GM19463 (cell line): ENCODE results near the gene KIF25.
"Not testable (repeated sequence)": the region's sequence is repeated elsewhere in the genome, so short reads cannot be mapped to it uniquely, and the experiment has no call there.

Source experiments
- ATAC-seq: cut with Tn5 transposase; IDR thresholded peaks from one replicate; pipeline ENCODE4 v1.9.1; 2021; ENCODE audit warnings: mild to moderate bottlenecking, moderate library complexity; ENCODE audit not compliant: unreplicated experiment

The KIF25 gene

DNA sequence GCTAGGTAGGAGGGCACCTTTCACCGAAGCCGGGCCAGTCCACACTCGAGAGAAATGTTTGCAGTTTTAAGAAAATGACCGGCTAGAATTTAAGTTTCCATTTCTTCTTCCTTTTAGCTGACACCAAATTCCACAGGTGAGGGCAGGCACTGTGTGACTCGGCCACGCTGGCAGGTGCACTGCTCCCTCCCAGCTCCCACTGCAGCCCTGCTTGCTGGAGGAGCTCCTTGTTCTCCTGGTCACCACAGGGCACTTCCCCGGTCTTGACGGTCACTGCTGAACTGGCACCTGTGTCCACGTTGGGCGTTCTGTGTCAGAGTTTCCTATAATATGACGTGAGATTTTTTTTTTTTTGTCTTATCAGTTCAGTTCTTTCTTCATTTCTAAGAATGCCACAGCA, 3.6 kb upstream of the KIF25 start:
- ATAC-seq, result no peak

DNA sequence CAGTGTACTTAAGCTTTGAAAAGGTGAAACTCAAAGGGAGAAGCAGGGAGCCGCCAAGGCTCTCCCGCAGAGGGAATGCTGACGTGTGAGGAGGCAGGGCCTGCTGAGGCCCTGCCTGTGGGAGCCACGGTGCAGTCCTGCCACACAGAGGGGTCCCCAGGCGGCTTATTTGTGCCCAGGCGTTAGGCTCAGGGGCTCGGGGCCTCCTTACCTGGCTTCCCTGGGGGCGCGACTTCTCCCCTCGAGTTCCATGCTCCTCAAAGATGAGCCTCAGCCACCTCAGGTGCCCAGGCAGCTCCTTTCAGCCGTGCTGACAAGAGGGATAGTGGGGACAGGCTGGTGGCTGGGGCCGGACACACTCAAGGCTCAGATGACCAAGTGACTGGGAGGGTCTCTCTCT, 2.2 kb upstream of the KIF25 start:
- no peak for ATAC-seq

DNA sequence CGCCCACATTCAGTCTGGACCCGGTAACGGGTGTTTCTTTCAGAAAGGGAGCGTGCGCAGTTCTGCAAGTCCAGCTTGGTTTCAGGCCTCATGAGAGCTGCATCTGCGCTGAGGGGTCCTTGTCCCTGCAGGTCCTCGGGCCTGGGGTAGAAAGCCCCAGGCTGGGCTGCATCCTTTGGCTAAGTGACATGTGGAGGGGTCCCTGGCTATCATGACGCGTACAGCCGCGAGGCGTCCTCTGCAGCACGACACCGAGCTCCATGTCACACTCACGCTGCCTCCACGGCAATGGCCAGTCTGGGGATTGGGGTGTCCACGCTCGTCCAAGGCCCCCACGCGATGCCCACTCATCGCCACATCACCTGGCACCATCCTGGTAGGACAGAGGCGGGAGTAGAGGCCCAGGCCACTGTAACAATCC, 1.7 kb upstream of the KIF25 start:
- no peak for ATAC-seq

DNA sequence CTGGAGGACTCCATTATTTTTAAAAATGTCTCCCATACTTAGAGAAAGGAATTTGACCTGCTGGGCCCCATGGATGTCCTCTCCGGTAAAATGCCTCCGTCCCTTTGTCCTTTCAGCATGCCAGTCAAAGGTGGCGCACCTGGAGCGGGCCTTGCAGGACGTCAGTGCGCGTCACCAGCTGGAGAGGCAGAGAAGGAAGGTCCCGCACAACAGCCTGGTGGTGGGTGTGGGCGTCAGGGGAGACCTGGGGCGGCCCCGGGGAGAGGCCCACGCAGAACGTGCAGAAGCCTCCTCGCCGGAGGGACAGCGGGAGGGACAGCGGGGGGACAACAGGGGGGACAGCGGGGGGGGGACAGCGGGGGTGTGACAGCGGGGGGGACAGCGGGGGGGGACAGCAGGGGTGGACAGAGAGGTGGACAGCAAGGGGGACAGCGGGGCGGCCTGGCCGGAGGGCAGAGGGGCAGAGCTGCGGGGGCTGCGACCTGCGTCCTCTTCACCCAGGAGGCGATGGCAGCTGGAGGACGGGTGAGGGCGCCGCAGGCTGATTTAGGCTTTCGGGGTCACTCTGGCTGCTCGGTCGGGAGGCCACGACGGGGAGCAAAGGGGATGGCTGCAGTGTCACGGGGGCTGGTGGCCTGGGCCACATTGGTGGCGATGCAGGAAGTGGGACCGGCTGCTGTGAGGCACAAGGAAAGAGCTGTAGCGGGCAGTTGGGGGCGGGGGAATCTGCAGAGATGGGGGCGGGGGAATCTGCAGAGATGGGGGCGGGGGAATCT, 859 bp upstream of the KIF25 start:
- no peak for ATAC-seq

DNA sequence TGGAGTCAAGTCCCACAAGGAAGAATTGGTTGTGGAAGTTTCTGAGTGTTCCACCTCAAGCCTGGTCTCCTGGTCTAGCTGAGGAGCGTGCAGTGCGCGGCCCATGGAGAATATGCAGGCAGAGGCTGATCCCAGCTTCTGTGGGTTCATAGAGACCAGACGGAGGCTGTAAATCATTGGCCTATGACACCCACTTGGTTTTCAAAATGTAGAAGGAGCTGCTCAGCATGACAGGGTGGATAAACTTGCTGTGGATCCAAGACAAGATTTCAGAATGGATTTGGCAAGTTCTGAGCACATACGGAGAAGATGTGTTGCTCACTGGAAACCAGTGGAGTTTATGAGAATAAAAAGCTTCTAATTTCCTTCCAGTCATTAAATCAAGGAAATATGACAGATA, 744 bp downstream of the KIF25 start:
- ATAC-seq, result no peak

DNA sequence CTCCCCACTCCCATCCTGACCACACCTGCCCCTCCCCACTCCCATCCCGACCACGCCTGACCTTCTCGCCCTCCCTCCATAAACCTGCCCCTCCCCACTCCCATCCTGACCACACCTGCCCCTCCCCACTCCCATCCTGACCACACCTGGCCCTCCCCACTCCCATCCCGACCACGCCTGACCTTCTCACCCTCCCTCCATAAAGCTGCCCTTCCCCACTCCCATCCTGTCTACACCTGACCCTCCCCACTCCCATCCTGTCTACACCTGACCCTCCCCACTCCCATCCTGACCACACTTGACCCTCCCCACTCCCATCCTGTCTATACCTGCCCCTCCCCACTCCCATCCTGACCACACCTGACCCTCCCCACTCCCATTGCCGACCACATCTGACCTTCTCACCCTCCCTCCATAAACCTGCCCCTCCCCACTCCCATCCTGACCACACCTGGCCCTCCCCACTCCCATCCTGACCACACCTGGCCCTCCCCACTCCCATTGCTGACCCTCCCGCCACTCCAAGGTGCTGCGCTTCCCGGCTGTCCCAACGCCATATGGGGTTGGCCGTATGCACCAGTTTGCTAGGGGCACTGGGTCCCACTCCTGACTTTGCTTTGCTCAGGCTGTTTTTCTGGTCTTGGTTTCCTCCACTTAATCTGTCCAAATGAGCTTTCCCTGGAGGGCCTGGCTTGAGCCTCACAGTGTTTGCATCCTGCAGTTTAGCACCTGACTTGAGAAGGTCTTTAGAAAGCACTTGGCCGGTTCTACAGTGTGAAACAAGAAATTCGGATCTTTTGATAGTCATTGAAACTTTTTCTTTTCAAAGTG, 2.9 kb downstream of the KIF25 start:
- ATAC-seq, result no peak

DNA sequence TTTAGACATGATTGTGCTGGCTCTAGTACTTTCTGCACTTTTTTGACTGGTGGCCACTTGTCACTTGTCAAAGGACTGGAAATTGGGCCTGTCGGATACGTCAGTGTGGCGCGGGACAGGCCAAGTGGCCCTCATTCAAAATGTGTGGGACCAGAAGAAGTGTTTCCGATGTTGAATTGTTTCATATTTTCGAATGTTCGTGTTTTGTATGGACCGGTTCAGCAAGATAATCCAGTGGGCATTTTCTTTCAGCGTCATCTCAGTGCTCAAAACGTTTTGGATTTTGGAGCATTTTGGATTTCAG, 3.5 kb downstream of the KIF25 start:
- no peak for ATAC-seq

DNA sequence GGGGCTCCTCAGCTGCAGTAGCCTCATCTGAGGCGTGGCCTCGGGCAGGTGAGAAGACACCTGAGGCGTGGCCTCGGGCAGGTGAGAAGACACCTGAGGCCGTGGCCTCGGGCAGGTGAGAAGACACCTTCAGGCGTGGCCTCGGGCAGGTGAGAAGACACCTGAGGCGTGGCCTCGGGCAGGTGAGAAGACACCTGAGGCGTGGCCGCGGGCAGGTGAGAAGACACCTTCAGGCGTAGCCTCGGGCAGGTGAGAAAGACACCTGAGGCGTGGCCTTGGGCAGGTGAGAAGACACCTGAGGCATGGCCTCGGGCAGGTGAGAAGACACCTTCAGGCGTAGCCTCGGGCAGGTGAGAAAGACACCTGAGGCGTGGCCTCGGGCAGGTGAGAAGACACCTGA, 4.0 kb downstream of the KIF25 start:
- ATAC-seq, result not testable (repeated sequence)

DNA sequence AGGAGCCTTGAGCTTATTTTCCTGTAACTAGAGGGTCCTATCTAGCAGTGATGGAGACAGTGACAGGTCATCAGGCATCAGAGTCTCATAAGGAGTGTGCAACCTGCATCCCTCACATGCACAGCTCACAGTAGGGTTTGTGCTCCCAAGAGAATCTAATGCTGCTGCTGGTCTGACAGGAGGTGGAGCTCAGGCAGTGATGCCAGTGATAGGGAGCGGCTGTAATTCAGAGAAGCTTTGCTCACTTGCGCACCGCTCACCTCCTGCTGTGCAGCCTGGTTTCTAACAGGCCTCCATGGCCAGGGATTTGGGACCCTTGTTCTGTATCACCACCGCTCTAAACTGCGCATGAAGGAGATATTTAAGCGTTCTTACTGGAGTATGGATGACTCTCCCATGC, 5.3 kb downstream of the KIF25 start:
- ATAC-seq, result no peak

DNA sequence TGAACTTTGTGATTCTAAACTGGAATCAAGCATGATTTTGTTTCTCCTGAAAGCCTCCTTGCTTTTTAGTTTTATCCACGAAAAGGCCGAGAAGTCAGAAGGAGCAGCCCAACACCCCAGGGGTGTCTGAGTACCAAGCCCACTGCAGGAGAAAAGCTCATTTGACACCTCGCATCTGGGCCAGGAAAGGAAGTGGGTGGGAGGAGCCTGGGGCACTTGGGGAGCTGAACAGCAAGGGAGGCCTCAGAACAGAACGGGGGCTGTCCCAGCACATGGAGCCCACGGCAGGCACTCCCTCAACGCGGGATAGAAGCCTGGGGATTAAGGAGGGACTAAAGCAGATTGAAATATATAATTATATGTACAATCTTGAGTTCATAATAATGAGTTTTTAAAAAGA, 6.6 kb downstream of the KIF25 start:
- no peak for ATAC-seq

DNA sequence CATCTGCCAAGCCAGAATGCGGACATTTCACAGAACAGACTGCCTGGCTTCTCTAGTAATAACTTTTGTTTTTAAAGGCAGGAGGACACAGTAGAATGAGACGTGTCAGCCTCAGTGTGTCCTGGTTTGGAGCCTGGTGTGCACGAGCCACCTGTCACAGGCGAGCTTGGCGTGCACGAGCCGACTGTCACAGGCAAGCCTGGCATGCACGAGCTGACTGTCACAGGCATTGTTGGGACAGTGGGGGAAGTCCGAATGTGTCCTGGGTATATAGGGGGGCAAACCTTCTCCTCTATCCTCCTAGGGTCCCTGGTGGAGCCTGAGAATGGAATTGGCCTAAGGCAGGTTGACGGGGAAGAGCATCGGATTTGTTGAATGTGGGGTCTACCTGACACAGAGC, 7.5 kb downstream of the KIF25 start:
- no peak for ATAC-seq

DNA sequence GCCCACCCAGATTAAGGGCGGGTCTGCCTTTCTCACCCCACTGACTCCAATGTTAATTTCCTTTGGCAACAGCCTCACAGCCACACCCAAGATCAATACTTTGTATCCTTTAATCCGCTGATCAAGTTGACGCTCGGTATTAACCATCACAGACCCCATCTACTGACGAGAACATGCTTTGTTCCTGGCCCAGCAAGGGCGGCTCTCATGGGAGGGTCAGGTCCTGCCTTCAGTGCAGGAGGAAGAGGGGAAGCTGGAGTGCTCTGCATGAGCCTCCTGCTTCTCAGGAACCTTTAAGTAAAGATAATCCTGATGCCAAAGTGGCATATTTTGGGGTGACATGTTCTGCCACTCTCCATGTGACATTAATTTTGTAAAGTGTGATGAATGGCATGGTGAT, 8.3 kb downstream of the KIF25 start:
- ATAC-seq, result no peak

DNA sequence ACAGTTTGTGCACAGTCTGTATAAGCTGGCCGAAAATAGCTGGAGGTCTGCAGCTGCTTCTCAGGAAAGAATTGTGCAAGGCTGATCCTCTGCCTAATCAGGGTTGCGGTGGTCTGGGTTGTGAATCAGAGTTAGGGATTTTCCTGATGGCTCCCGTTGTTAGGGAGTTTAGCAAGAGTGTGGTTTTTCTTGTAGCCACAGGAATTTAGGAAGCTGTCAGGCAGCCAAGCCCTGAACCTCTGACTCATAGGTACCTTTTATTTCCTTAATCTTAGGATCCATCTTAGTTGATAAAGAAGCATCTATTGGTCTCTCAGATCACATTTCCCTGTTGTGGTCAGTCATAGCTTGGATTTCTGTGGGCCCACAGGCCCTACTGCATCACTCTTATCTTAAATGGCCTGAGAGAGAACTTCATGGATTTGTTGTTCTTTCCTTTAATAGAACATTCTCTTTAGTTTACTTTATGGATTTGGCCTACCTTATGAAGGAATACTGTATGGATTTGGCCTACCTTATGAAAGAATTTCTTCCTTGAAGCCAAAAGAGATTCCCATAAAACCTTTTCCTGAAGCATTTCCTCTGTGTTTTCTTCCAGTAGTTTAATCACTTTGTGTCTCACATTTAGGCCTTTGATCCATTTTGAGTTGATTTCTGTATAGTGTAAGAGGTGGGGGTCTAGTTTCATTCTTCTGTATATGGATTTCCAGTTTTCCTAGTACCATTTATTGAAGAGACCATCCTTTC, 10.3 kb downstream of the KIF25 start:
- ATAC-seq, result no peak

DNA sequence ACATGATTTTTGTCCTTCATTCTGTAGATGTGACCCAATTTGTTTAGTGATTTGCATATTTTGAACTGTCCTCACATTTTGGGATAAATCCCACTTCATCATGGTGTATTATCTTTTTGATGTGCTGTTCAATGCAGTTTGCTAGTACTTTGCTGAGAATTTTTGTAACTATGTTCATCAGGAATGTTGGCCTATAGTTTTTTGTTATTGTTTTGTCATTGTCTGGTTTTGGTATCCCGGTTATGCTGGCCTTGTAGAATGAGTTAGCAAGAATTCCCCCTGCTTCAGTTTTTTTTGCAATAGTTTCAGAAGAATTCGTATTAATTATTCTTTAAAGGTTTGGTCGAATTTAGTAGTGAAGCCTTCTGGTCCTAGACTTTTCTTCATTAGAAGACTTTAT, 11.9 kb downstream of the KIF25 start:
- no peak for ATAC-seq

DNA sequence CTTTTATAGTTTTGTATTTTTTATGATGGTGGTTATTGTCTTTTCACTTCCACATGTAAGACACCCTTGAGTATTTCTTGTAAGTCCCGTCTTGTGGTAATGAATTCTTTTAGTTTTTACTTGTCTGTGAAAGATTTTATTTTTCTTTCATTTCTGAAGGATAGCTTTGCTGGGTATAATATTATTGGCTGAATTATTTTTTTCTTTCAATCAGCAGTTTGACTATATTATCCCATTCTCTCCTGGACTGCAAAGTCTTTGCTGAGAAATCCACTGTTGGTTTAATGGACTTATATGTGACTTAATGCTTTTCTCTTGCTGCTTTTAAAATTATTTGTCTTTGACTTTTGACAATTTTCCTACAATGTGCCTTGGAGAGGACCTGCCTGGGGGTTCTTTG, 13.8 kb downstream of the KIF25 start:
- ATAC-seq, result no peak

DNA sequence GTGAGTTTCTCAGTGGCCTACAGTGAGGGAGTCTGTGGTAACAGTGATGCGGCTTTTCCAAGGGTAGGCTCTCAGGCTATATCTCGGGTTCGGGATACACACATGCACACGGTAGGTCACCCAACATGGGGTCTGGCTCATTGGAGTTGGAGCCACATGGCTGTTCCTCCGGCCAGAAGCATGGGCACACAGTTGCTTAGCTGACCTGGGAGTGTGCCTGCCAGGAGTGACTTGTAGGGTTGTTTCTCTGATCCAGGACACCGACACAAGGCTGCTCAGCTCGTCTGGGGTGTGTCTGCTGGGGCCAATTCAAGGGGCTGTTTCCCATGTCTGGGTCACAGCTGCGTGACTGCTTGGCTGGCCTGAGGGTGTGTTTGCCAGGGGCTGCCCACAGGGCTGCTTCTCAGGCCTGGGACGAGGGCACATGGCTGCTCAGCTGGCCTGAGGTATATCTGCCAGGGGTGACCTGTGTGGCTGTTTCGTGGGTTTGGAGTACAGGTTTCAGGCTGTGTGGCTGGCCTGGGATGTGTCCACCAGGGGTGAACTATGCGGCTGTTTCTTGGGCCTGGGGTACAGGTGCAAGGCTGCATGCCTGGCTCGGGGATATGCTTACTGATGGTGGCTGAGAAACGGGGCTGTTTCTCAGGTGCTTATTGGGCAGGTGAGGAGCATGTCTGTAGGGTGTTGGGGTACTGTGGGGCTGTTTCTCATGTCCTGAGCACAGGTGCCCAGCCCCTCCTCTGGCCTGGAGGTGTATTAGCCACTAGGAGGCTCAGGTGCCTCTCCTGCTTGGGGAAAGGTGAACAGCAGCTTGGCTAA, 15.2 kb downstream of the KIF25 start:
- no peak for ATAC-seq

DNA sequence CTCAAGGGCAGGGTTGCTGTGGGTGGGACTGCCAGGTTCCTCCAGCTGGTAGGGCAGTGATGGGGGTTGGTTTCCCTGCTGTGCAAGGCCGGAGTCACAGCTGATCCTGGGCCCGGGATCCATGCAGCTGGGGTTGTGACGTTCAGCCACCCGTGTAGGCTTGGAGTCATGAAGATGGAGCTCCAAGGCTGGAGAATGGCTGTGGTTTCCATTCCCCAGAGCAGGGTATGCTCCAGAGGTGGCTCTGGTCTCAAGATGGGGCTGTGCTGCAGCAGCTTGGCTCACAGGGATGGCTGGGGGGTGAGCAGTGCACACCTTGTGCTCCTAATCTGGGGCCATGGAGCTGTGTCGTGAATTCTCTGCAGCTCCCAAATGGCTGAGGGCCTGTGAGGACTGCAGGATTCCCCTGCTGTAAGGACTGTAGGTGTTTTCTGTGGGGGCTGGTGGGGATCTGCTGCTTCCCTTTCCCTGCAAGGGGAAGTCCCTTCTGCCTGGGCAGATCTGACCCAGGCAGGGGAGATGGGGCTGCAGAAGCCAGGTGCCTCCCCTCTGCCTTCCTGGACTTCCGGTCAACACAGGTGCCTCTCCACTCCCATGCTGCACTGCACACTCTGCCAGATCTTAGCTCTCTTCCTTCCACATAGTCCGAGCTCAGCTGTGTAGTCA, 15.9 kb downstream of the KIF25 start:
- ATAC-seq, result no peak

DNA sequence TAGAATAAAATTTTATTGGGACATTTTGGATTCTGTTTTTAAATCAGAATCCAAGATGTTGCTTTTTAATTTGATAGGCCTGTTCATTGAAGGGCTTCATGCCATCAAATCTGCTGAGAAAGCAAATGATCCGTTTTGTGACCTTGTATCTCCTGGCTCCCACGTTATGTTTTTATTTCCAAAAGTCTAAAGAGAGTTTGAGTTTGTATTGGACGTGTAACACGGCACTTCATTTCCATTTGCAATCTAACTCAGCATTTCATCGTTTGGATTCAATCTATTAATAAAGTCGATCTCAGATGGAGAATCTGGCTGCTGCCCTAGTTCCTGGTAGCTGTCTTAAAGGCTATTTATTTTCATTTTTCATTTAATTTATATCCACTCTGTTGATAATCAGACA, 17.0 kb downstream of the KIF25 start:
- no peak for ATAC-seq

DNA sequence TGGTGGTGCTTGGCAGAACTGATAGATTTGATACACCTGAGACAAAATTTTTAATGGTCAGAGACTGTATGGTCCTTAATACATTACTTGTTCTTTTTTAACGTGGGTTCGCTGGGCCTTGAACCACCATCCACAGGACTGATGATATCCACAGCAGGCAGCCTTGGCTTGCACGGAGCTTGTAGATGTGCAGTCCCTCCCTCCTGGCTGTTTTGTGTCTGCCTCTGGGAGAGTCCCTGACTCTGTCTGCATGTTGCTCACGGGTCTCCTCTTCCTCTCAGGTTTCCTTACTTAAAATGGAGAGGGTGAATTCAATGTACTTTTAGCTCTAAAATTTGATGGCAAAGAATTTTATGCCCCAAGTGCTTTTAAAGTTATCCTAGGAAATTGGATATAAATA, 17.5 kb downstream of the KIF25 start:
- no peak for ATAC-seq

DNA sequence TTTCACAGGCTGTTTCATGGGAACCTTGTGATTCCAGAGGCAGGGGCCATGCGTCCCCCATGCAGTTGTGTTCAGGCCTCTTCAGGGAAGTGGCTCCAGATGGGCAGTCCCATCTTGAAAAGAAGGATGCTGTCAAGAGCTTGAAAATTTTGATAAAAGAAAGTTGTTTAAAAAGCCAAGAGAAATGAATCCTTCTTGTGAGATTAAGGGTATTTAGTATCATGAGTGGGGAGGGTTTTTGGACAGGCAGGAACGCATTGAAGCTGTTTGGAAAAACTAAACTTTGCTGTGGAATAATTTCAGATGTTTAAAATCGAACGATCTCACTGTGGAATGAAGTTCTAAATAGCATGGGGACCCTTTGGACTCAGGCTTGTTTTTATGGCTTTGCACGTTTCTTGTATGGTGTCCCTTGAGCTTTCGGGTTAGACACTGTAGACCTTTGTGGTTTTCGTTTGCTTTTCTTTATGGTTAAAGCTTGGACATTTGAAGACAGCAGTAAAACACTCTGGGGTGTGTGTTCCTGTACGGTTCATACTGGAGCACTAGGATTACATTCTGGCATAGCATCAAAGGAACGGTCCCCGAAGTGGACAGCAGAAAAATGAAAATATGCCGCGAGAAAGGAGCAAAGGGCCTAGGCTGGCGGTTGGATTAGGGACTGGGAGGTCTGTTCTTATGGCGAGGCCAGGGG, 18.2 kb downstream of the KIF25 start:
- no peak for ATAC-seq
